IMR-90 (cell line): ENCODE measurements around the gene ERP27. TPM values are rescaled to one million over a fixed set of nuclear protein-coding genes. Genes with fewer than 3 reads are reported as not detected.

Source experiments
- ATAC-seq: fragments of 200-7000 bp; cut with Tn5 transposase; 2 replicates; pipeline ENCODE4 v1.9.1; 2020; ENCODE audit warnings: low read depth, mild to moderate bottlenecking, moderate library complexity
- BruUV-seq: library from RNA; stranded (reverse); fragments of 400-500 nt; replicated peaks from 2 replicates; lab custom pipeline; 2021; lab: Mats Ljungman, UMichigan
- CTCF ChIA-PET: fragments of 300-600 bp; formaldehyde crosslinking; extraction: SDS; loops from one replicate; lab custom pipeline; 2021; ENCODE audit warnings: antibody characterized with exemption; lab: Yijun Ruan, JAX
- POLR2A ChIA-PET: fragments of 300-600 bp; sonication (Branson Sonifier 250); formaldehyde crosslinking; loops from one replicate; lab custom pipeline; 2022; ENCODE audit warnings: antibody characterized with exemption; ENCODE audit not compliant: unreplicated experiment; lab: Charles Lee
- DNase-seq: peaks from one replicate; pipeline ENCODE4 v3.0.0; 2013
- H2AFZ ChIP-seq: replicated peaks from 2 replicates; pipeline ENCODE3; 2013; ENCODE audit warnings: low read length, mild to moderate bottlenecking; ENCODE audit not compliant: poor library complexity
- H2AK5ac ChIP-seq: 2 replicates; pipeline ENCODE4 v1.6.1; 2013; ENCODE audit warnings: low read depth, low read length, inconsistent platforms
- H2AK9ac ChIP-seq: replicated peaks from 2 replicates; pipeline ENCODE3; 2013; ENCODE audit warnings: mild to moderate bottlenecking, low read depth, low read length, moderate library complexity; ENCODE audit not compliant: poor library complexity
- H2BK120ac ChIP-seq: 2 replicates; pipeline ENCODE4 v1.6.1; 2013; ENCODE audit warnings: low read depth, low read length, inconsistent platforms
- H2BK15ac ChIP-seq: 3 replicates; pipeline ENCODE4 v1.6.1; 2013; ENCODE audit warnings: low read depth, low read length, inconsistent platforms
- H2BK20ac ChIP-seq: 2 replicates; pipeline ENCODE4 v1.6.1; 2013; ENCODE audit warnings: low read depth, mild to moderate bottlenecking, inconsistent platforms, low read length, moderate library complexity
- H2BK5ac ChIP-seq: 2 replicates; pipeline ENCODE4 v1.6.1; 2013; ENCODE audit warnings: mild to moderate bottlenecking, low read depth, low read length, inconsistent platforms; ENCODE audit not compliant: poor library complexity, severe bottlenecking
- H3K14ac ChIP-seq: replicated peaks from 2 replicates; pipeline ENCODE4 v1.6.1; 2013; ENCODE audit warnings: low read depth, low read length, inconsistent platforms
- H3K18ac ChIP-seq: 2 replicates; pipeline ENCODE4 v1.6.1; 2013; ENCODE audit warnings: low read depth, low read length, control low read depth
- H3K23ac ChIP-seq: 2 replicates; pipeline ENCODE4 v1.6.1; 2013; ENCODE audit warnings: low read depth, low read length, inconsistent platforms
- H3K27ac ChIP-seq: 2 replicates; pipeline ENCODE4 v1.5.1; 2013; ENCODE audit warnings: mild to moderate bottlenecking, control low read depth, low read length; ENCODE audit not compliant: insufficient read depth
- H3K27me3 ChIP-seq: 2 replicates; pipeline ENCODE4 v1.6.1; 2013; ENCODE audit warnings: low read length; ENCODE audit not compliant: control insufficient read depth, insufficient read depth
- H3K36me3 ChIP-seq: 2 replicates; pipeline ENCODE4 v1.6.1; 2013; ENCODE audit warnings: low read length, mixed read lengths; ENCODE audit not compliant: control insufficient read depth, insufficient read depth
- H3K4ac ChIP-seq: 2 replicates; pipeline ENCODE4 v1.6.1; 2013; ENCODE audit warnings: low read depth, low read length, inconsistent platforms
- H3K4me1 ChIP-seq: 2 replicates; pipeline ENCODE4 v1.6.1; 2013; ENCODE audit warnings: low read length, mixed read lengths; ENCODE audit not compliant: control insufficient read depth, insufficient read depth
- H3K4me2 ChIP-seq: 2 replicates; pipeline ENCODE4 v1.6.1; 2013; ENCODE audit warnings: low read depth, mild to moderate bottlenecking, control low read depth, low read length, moderate library complexity
- H3K4me3 ChIP-seq: 2 replicates; pipeline ENCODE4 v1.5.1; 2013; ENCODE audit warnings: low read depth, mild to moderate bottlenecking, control low read depth, low read length, moderate library complexity; ENCODE audit not compliant: insufficient read depth
- H3K56ac ChIP-seq: 2 replicates; pipeline ENCODE4 v1.6.1; 2013; ENCODE audit warnings: low read length, inconsistent platforms; ENCODE audit not compliant: insufficient read depth; ENCODE audit errors: extremely low read depth
- H3K79me1 ChIP-seq, 2 experiments: 2 replicates each; pipeline ENCODE4 v1.6.1; 2013; ENCODE audit warnings: low read length in 2 of 2, inconsistent platforms in 1 of 2, low read depth in 1 of 2
- H3K9ac ChIP-seq: 2 replicates; pipeline ENCODE4 v1.6.1; 2013; ENCODE audit warnings: low read depth, low read length, control low read depth
- H3K9me1 ChIP-seq: 2 replicates; pipeline ENCODE4 v1.6.1; 2013; ENCODE audit warnings: low read length, inconsistent platforms; ENCODE audit not compliant: insufficient read depth
- H3K9me3 ChIP-seq: 2 replicates; pipeline ENCODE4 v1.6.1; 2013; ENCODE audit warnings: low read length; ENCODE audit not compliant: control insufficient read depth, insufficient read depth
- H4K20me1 ChIP-seq: 2 replicates; pipeline ENCODE4 v1.6.1; 2013; ENCODE audit warnings: low read length, inconsistent platforms; ENCODE audit not compliant: insufficient read depth
- H4K5ac ChIP-seq: 2 replicates; pipeline ENCODE4 v1.6.1; 2013; ENCODE audit warnings: mild to moderate bottlenecking, low read depth, low read length, control low read depth
- H4K8ac ChIP-seq, 2 experiments: 2 replicates each; pipeline ENCODE4 v1.6.1; 2013; ENCODE audit warnings: low read depth in 2 of 2, low read length in 2 of 2, control low read depth in 1 of 2, inconsistent platforms in 1 of 2
- H4K91ac ChIP-seq: 2 replicates; pipeline ENCODE4 v1.6.1; 2013; ENCODE audit warnings: low read depth, low read length, inconsistent platforms; ENCODE audit not compliant: insufficient read depth
- BHLHE40 ChIP-seq: fragments of 150-350 bp; IDR thresholded peaks from 2 replicates; pipeline ENCODE4 v1.6.1; 2016; ENCODE audit warnings: mild to moderate bottlenecking, low read depth, low read length
- CEBPB ChIP-seq: IDR thresholded peaks from 2 replicates; pipeline ENCODE4 v1.6.1; 2012; ENCODE audit warnings: low read depth, low read length, improper control_type of control experiment
- MXI1 ChIP-seq: IDR thresholded peaks from 2 replicates; pipeline ENCODE4 v1.6.1; 2012; ENCODE audit warnings: low read depth, mild to moderate bottlenecking, low read length, moderate library complexity, borderline replicate concordance
- NFE2L2 ChIP-seq: fragments of 150-350 bp; IDR thresholded peaks from 2 replicates; pipeline ENCODE4 v1.6.1; 2016; ENCODE audit warnings: low read depth, mild to moderate bottlenecking, low read length
- WGBS, 2 experiments: methylation state at CpG; one replicate each; pipeline versions ENCODE4 v1.1.5 to v1.1.7; 2013; ENCODE audit warnings: missing lambda C conversion rate in 2 of 2; ENCODE audit not compliant: insufficient read length in 1 of 2; ENCODE audit errors: extremely low coverage in 2 of 2; 5-methylcytosine and 5-hydroxymethylcytosine counted together
- dilution Hi-C: fragments of 300-500 bp; cut with HindIII; formaldehyde crosslinking; loops from one replicate; pipeline ENCODE4 v1.14.3; 2018; ENCODE audit warnings: low sequenced_read_pairs; ENCODE audit not compliant: unreplicated experiment
- in situ Hi-C: fragments of 300-500 bp; cut with MboI; formaldehyde crosslinking; loops from 3 replicates; pipeline ENCODE4 v1.14.3; 2019; ENCODE audit warnings: low sequenced_read_pairs, inconsistent platforms, mixed read lengths
- intact Hi-C: fragments of 100-400 bp; cut with micrococcal nuclease; formaldehyde crosslinking; loops from 2 replicates; pipeline ENCODE4 v1.10.0; 2022
- polyA plus RNA-seq, 3 experiments: library from polyadenylated mRNA; depleted of rRNA; stranded (reverse); fragments of >200 nt; gene quantifications; 2 replicates each; pipeline ENCODE4 v1.2.3, GENCODE V29; 2012; ENCODE audit warnings: low replicate concordance in 1 of 3
- total RNA-seq: library from RNA; depleted of rRNA; stranded (reverse); fragments of >200 nt; gene quantifications from 2 replicates; pipeline ENCODE4 v1.2.3, GENCODE V29; 2012
- TF ChIP-seq, protein P1 (sequence below): fragments of 150-350 bp; IDR thresholded peaks from 2 replicates; pipeline ENCODE4 v1.6.1; 2016; ENCODE audit warnings: low read depth, mild to moderate bottlenecking, low read length, moderate library complexity, borderline replicate concordance

Gene ERP27
- total and polyA plus RNA-seq, 2 of the 4 experiments (the other 2 are of a cell fraction): not detected

DNA sequence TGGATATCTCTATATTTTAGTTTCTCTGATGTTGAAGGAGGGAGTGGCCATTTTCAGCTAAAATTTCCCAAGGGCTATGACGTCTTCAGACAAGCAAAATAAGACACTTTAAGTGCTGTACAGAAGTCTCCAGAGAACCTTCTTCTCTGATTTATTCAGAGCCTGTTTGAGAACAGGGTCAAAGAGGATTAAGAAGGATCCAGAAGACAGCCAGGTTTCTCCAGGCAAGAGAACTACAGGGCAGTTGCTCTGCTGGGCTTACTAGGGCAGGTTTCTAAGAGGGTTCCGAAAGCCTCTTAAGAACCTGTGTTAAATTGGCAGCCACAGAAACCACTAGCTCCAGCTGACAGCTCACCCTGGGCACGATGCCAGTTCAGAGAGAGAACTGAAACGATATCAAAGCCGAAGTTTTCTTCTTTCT is 53.9 kb downstream of the ERP27 start:
- peak; percentile 66 for ATAC-seq
- CTCF ChIA-PET: no interaction called here

More for the DNA sequence above, 53.9 kb downstream of the ERP27 start:
- no peaks in the 10 kb centered on the region for H3K79me1 ChIP-seq
- no peak overlapping the region for H2BK15ac ChIP-seq
- H3K4me2 ChIP-seq: peak overlapping the region; percentile 59
- no peak overlapping the region for H3K14ac ChIP-seq
- H2AK9ac ChIP-seq: no peak overlapping the region
- dilution Hi-C loops: no loop called here
- H2BK20ac ChIP-seq: no peak overlapping the region
- no peak overlapping the region for H3K4me3 ChIP-seq
- no peaks in the 10 kb centered on the region for H3K9me1 ChIP-seq
- no peak overlapping the region for H4K91ac ChIP-seq
- no peaks in the 10 kb centered on the region for H3K36me3 ChIP-seq
- peaks cover 8% of the 10 kb centered on the region; the same call in 1 of the 2 replicates for H3K4me1 ChIP-seq
- no peak overlapping the region for H3K27ac ChIP-seq
- H3K4ac ChIP-seq: no peak overlapping the region
- intact Hi-C loops: no loop called here
- H4K20me1 ChIP-seq: no peaks in the 10 kb centered on the region
- no peak overlapping the region for H2AK5ac ChIP-seq
- H3K9ac ChIP-seq: no peak overlapping the region
- peak; percentile 72 for DNase-seq
- H3K18ac ChIP-seq: no peak overlapping the region
- no peak overlapping the region for H2BK120ac ChIP-seq
- H3K9me3 ChIP-seq: no peaks in the 10 kb centered on the region
- TF ChIP-seq, protein P1, sequence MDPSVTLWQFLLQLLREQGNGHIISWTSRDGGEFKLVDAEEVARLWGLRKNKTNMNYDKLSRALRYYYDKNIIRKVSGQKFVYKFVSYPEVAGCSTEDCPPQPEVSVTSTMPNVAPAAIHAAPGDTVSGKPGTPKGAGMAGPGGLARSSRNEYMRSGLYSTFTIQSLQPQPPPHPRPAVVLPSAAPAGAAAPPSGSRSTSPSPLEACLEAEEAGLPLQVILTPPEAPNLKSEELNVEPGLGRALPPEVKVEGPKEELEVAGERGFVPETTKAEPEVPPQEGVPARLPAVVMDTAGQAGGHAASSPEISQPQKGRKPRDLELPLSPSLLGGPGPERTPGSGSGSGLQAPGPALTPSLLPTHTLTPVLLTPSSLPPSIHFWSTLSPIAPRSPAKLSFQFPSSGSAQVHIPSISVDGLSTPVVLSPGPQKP: no peak
- TF ChIP-seq BHLHE40 (no peak), NFE2L2 (no peak), MXI1 (no peak), CEBPB (no peak)
- no TSS peak for BruUV-seq
- H4K5ac ChIP-seq: no peak overlapping the region
- H3K56ac ChIP-seq: no peak overlapping the region
- peaks cover 8% of the 10 kb centered on the region for H3K27me3 ChIP-seq
- H3K23ac ChIP-seq: no peak overlapping the region
- H2BK5ac ChIP-seq: no peak overlapping the region
- no peak overlapping the region for H4K8ac ChIP-seq
- in situ Hi-C loops: no loop called here
- H2AFZ ChIP-seq: peak overlapping the region; percentile 49
- no CpG with 5 or more reads among the region's 5 CpGs for WGBS, 2 experiments
- POLR2A ChIA-PET: no interaction called here
